Measurements from ENCODE around the gene EIF4H. TPM values are rescaled to one million over a fixed set of nuclear protein-coding genes. Genes with fewer than 3 reads are reported as not detected.

The EIF4H gene
- total RNA-seq, 8 experiments from 2014 or later, result 203 to 351 (median 241) TPM

DNA sequence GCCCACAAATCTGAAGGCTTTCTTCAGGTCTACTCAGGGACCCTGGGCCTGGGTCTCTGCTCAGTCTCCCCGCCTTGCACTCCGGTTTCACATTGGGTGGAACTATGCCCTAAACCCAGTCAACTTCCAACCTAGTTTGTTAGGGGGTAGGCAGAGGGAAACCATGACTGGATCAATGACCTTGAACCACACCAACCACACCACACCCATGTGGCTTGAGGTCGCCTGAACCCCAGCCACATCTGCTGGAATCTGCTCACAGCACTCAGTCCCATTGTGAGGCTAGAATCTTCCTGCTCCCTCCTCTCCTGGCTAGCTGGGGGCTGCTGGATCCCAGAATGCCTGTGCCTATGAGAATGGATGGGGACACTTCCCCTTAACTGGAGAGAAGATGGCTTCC is 62.1 kb downstream of the EIF4H start:
- H3K27ac ChIP-seq, result no peak overlapping the region
- H3K4me1 ChIP-seq (replicated peaks in 1 of 2), result no peaks in the 10 kb centered on the region
- WGBS, 10 experiments, result 80 to 100% (median 100%) methylated on average over 1 of the region's 3 CpGs; no CpG with 5 or more reads in 7 of the 10 experiments
- peak in 1 of 8 experiments; percentile 43 for ATAC-seq (replicated peaks in 6 of 8)
- no peak overlapping the region for H3K4me3 ChIP-seq
- in situ Hi-C loops (cut with MboI; ENCODE audit: low pct_unique_long_range_greater_than_20kb in 2 of 9, low sequenced_read_pairs in 9 of 9, unreplicated experiment in 9 of 9), result no loop called here

GRCh38 chr7:74240482-74240881 is 66.3 kb downstream of the EIF4H start:
- WGBS, 10 experiments, result 100% methylated on average over 1 to 2 of the region's 4 CpGs; no CpG with 5 or more reads in 8 of the 10 experiments
- in situ Hi-C loops (cut with MboI; ENCODE audit: low pct_unique_long_range_greater_than_20kb in 2 of 9, low sequenced_read_pairs in 9 of 9, unreplicated experiment in 9 of 9), result no loop called here
- ATAC-seq (replicated peaks in 6 of 8), result no peak
- Histone ChIP-seq H3K4me1 (replicated peaks in 1 of 2) (no peaks in the 10 kb centered on the region), H3K4me3 (no peak overlapping the region), H3K27ac (no peak overlapping the region)

- 88 to 100% (median 96%) methylated on average over 1 to 6 of the region's 6 CpGs; no CpG with 5 or more reads in 3 of the 10 experiments for WGBS, 10 experiments
- ATAC-seq (replicated peaks in 6 of 8), result no peak
- Histone ChIP-seq H3K27ac (no peak overlapping the region), H3K4me1 (replicated peaks in 1 of 2) (no peaks in the 10 kb centered on the region), H3K4me3 (no peak overlapping the region)
- in situ Hi-C loops (cut with MboI; ENCODE audit: low pct_unique_long_range_greater_than_20kb in 2 of 9, low sequenced_read_pairs in 9 of 9, unreplicated experiment in 9 of 9), result no loop called here
Measured at GRCh38 chr7:74242122-74242443, 67.9 kb downstream of the EIF4H start.

DNA sequence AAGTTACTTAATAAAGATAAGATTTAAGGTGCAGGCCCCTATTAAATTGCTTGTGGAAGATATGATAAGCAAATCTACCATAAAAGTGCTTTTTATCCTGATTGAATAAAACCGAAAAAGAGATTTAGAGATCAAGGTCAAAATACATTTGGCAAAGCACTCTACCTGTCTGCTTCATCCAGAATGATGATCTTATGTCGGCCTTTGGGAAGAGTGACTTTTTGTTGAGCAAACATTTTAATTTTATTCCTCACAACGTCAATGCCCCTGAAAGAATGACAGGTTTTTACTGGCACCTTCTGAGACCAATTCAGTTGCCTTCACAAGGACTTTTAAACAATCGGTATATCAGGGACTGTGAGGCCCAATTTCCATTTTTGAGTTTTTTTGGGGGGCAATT is 72.3 kb downstream of the EIF4H start:
- no peak for ATAC-seq (replicated peaks in 6 of 8)
- H3K27ac ChIP-seq, result no peak overlapping the region
- in situ Hi-C loops (cut with MboI; ENCODE audit: low pct_unique_long_range_greater_than_20kb in 2 of 9, low sequenced_read_pairs in 9 of 9, unreplicated experiment in 9 of 9), result no loop called here

More for the DNA sequence above, 72.3 kb downstream of the EIF4H start:
- Histone ChIP-seq H3K4me1 (replicated peaks in 1 of 2) (no peaks in the 10 kb centered on the region), H3K4me3 (no peak overlapping the region)
- 73 to 94% (median 90%) methylated on average over 2 to 4 of the region's 4 CpGs for WGBS, 10 experiments

Other genes with a start within 250 kb of the EIF4H start
- gene ELN, start 146.2 kb upstream of the EIF4H start, total RNA-seq, result 1 to 10 TPM in 6 of 8 experiments, under 1 TPM in 2; 0.69 to 7.7 (median 2.0) TPM
- 10 to 100 TPM; 25.7 to 64.5 (median 34.1) TPM for gene LIMK1, start 90.6 kb upstream of the EIF4H start, total RNA-seq
- 1 to 10 TPM in 4 of 8 experiments, under 1 TPM in 4; 0.64 to 1.8 (median 1.1) TPM for gene LAT2, start 35.6 kb downstream of the EIF4H start, total RNA-seq
- gene RFC2, start 80.0 kb downstream of the EIF4H start, total RNA-seq, result 10 to 100 TPM; 10.3 to 53.0 (median 18.7) TPM
- gene CLIP2, start 115.1 kb downstream of the EIF4H start, total RNA-seq, result 10 to 100 TPM; 11.3 to 51.8 (median 32.7) TPM